Measurements from ENCODE around the gene TMEM74B. TPM values are rescaled to one million over a fixed set of nuclear protein-coding genes. Genes with fewer than 3 reads are reported as not detected.

TMEM74B gene
- total and polyA plus RNA-seq, 10 of the 15 experiments (the other 5 are each of a cell fraction or from before 2014, with no cell fraction given): 0.07 TPM; not detected in 9

DNA sequence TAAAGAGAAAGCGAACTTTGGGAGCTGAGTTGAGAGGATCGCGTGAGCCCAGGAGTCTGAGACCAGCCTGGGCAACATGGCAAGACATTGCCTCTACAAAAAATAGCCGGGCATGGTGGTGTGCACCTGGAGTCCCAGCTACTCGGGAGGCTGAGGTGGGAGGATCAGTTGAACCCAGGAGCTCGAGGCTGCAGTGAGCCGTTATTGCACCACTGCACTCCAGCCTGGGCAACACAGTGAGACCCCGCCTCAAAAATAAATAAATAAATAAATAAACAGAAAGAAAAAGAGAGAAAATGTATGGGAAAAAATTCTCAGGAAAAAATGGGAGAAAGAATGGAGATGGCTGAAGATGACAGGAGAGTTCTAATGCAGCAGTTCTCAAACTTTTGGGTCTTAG lies 21.0 kb upstream of the TMEM74B start:
- H4K20me1 ChIP-seq (ENCODE audit: control insufficient read depth, insufficient read depth): no peaks in the 10 kb centered on the region
- no peaks in the 10 kb centered on the region for H3K79me2 ChIP-seq (ENCODE audit: control insufficient read depth, insufficient read depth, low read length)
- no peaks in the 10 kb centered on the region for H3K4me1 ChIP-seq (ENCODE audit: control insufficient read depth, insufficient read depth, low read length)
- BruUV-seq (replicated peaks): no TSS peak
- DNase-seq (ENCODE audit: low read depth, low spot score) (no peak), FAIRE-seq (no peak), ATAC-seq (no peak)
- no peak overlapping the region for H3K9ac ChIP-seq (ENCODE audit: control insufficient read depth, insufficient read depth, low read length)
- CTCF ChIA-PET: interaction anchor here (1.0 kb wide), 1 partner anchor 388 kb away, joined by 3 read pairs; no protein-coding TSS in a partner anchor
- no peak overlapping the region for H3K4me3 ChIP-seq
- no peak overlapping the region for H2AFZ ChIP-seq (ENCODE audit: control insufficient read depth, low read depth, low read length)
- H3K9me3 ChIP-seq (replicated peaks; ENCODE audit: control insufficient read depth, insufficient read depth, low read length): no peaks in the 10 kb centered on the region
- POLR2A ChIA-PET: no interaction called here
- TF ChIP-seq, protein P1, sequence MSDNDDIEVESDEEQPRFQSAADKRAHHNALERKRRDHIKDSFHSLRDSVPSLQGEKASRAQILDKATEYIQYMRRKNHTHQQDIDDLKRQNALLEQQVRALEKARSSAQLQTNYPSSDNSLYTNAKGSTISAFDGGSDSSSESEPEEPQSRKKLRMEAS (IDR thresholded peaks at IDR 0.05; ENCODE audit: low read depth, low read length): no peak
- RAD21 ChIA-PET (ENCODE audit: unreplicated experiment): no interaction called here
- no peak overlapping the region for H3K4me2 ChIP-seq (ENCODE audit: control insufficient read depth, insufficient read depth)
- SMC1A ChIA-PET (ENCODE audit: uncharacterized antibody, unreplicated experiment): interaction anchor here (0.5 to 0.6 kb wide), 2 partner anchors 247 to 1190 kb away, joined by 3 read pairs; no protein-coding TSS in a partner anchor
- intact Hi-C loops (cut with micrococcal nuclease; ENCODE audit: unreplicated experiment): no loop called here
- in situ Hi-C loops (cut with MboI): no loop called here
- H3K27ac ChIP-seq (ENCODE audit: control insufficient read depth, insufficient read depth): no peak overlapping the region
- WGBS (ENCODE audit: insufficient coverage, insufficient replicate concordance, low lambda C conversion rate, missing lambda C conversion rate): 31% methylated on average over 8 of the region's 8 CpGs
- H3K36me3 ChIP-seq (ENCODE audit: control insufficient read depth in 2 of 2, insufficient read depth in 2 of 2, low read length in 1 of 2): no peaks in the 10 kb centered on the region
- no peaks in the 10 kb centered on the region; a peak in 1 of 4 replicates for H3K27me3 ChIP-seq (replicated peaks in 1 of 2; ENCODE audit: control insufficient read depth in 2 of 2, insufficient read depth in 2 of 2, low read length in 1 of 2)

DNA sequence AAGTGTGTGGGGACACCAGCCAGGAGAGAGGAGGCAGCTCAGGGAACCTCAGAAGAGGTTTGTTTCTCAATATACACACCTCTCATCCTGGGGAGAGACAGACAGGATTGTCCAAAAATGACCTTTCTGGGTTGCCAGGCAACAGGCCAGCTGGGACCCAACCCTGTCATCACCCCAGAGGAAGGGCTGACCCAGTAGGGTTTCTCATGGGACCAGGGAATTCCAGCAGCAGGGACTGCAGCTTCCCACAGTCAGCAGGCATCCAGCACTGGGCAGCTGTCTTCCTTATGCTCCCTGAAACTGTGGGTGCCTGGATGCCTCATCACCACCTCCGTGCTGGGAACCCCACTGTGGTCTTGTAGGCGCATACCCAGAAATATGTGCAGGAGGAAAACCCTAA lies 19.8 kb upstream of the TMEM74B start:
- POLR2A ChIA-PET: no interaction called here
- H3K79me2 ChIP-seq (ENCODE audit: control insufficient read depth, insufficient read depth, low read length): no peaks in the 10 kb centered on the region
- H3K36me3 ChIP-seq (ENCODE audit: control insufficient read depth in 2 of 2, insufficient read depth in 2 of 2, low read length in 1 of 2): no peaks in the 10 kb centered on the region
- no peak overlapping the region for H3K4me2 ChIP-seq (ENCODE audit: control insufficient read depth, insufficient read depth)
- in situ Hi-C loops (cut with MboI) (no loop called here), intact Hi-C loops (cut with micrococcal nuclease; ENCODE audit: unreplicated experiment) (no loop called here)
- no peaks in the 10 kb centered on the region for H4K20me1 ChIP-seq (ENCODE audit: control insufficient read depth, insufficient read depth)
- H3K9ac ChIP-seq (ENCODE audit: control insufficient read depth, insufficient read depth, low read length): no peak overlapping the region
- DNase-seq (ENCODE audit: low read depth, low spot score) (no peak), ATAC-seq (no peak), FAIRE-seq (no peak)
- no peak overlapping the region for H2AFZ ChIP-seq (ENCODE audit: control insufficient read depth, low read depth, low read length)
- RAD21 ChIA-PET (ENCODE audit: unreplicated experiment): no interaction called here
- CTCF ChIA-PET: no interaction called here
- no peak overlapping the region for H3K27ac ChIP-seq (ENCODE audit: control insufficient read depth, insufficient read depth)
- no peak overlapping the region for H3K4me3 ChIP-seq
- BruUV-seq (replicated peaks): no TSS peak
- no peaks in the 10 kb centered on the region for H3K9me3 ChIP-seq (replicated peaks; ENCODE audit: control insufficient read depth, insufficient read depth, low read length)
- H3K27me3 ChIP-seq (replicated peaks in 1 of 2; ENCODE audit: control insufficient read depth in 2 of 2, insufficient read depth in 2 of 2, low read length in 1 of 2): no peaks in the 10 kb centered on the region; a peak in 1 of 4 replicates
- no peaks in the 10 kb centered on the region for H3K4me1 ChIP-seq (ENCODE audit: control insufficient read depth, insufficient read depth, low read length)
- 35% methylated on average over 2 of the region's 2 CpGs for WGBS (ENCODE audit: insufficient coverage, insufficient replicate concordance, low lambda C conversion rate, missing lambda C conversion rate)
- SMC1A ChIA-PET (ENCODE audit: uncharacterized antibody, unreplicated experiment): no interaction called here
- TF ChIP-seq SMARCA5 (IDR thresholded peaks at IDR 0.05): no peak
- TF ChIP-seq IRF4 (IDR thresholded peaks at IDR 0.05; ENCODE audit: low read depth, low read length): no peak
- TF ChIP-seq TCF7 (IDR thresholded peaks at IDR 0.05; ENCODE audit: borderline replicate concordance): no peak
- no peak for TF ChIP-seq RAD51 (IDR thresholded peaks at IDR 0.05)
- TF ChIP-seq NRF1 (conservative IDR thresholded peaks at IDR 0.05; ENCODE audit: low read depth, low read length): no peak
- TF ChIP-seq ZSCAN29 (IDR thresholded peaks at IDR 0.05): no peak

Data from GM12878 (cell line).